Psoas muscle (tissue), 8 donors: ENCODE measurements around the gene AKNA. TPM values are rescaled to one million over a fixed set of nuclear protein-coding genes. Genes with fewer than 3 reads are reported as not detected.

Source experiments
- ATAC-seq, 4 donors: fragments of 200-7000 bp; cut with Tn5 transposase; one replicate each; pipeline ENCODE4 v1.9.1; 2020; ENCODE audit warnings: moderate library complexity in 3 of 4, mild to moderate bottlenecking in 2 of 4
- DNase-seq, 2 donors: peaks; one replicate each; pipeline ENCODE4 v3.0.0-alpha.2; 2020
- H3K27ac ChIP-seq: fragments of 200-600 bp; one replicate; pipeline ENCODE4 v1.8.0; 2022
- H3K27me3 ChIP-seq, 3 donors: fragments of 200-600 bp in 1 of 3; one replicate each; pipeline versions ENCODE4 v1.6.1 to v1.8.0; 2013 to 2022; ENCODE audit warnings: low read length in 2 of 3, mild to moderate bottlenecking in 2 of 3, moderate library complexity in 1 of 3; ENCODE audit not compliant: insufficient read depth in 3 of 3
- H3K36me3 ChIP-seq, 2 donors: fragments of 200-600 bp in 1 of 2; one replicate each; pipeline versions ENCODE4 v1.6.1 to v1.8.0; 2013 to 2022; ENCODE audit warnings: low read depth in 1 of 2, mild to moderate bottlenecking in 1 of 2, moderate library complexity in 1 of 2; ENCODE audit not compliant: insufficient read depth in 1 of 2
- H3K4me1 ChIP-seq: fragments of 200-600 bp; one replicate; pipeline ENCODE4 v1.8.0; 2022
- H3K4me3 ChIP-seq: fragments of 200-600 bp; one replicate; pipeline ENCODE4 v1.8.0; 2022; ENCODE audit warnings: mild to moderate bottlenecking
- H3K9me3 ChIP-seq: fragments of 200-600 bp; one replicate; pipeline ENCODE4 v1.8.0; 2022
- CTCF ChIP-seq: fragments of 200-600 bp; IDR thresholded peaks from one replicate; pipeline ENCODE4 v1.8.0; 2022; ENCODE audit warnings: antibody characterized with exemption
- WGBS, 3 donors: extraction: QIAGEN DNeasy Blood & Tissue Kit; methylation state at CpG; one replicate each; pipeline versions ENCODE4 v1.1.6 to v1.1.7; 2013; 5-methylcytosine and 5-hydroxymethylcytosine counted together
- intact Hi-C, 2 donors: fragments of 100-400 bp; cut with DNase I; formaldehyde crosslinking; loops; one replicate each; pipeline versions ENCODE4 v1.11.0 to v1.14.2; 2022
- polyA plus RNA-seq, 3 donors: library from polyadenylated mRNA; stranded (reverse); fragments of 200-250 nt; gene quantifications; one replicate each; pipeline ENCODE4 v1.2.3, GENCODE V29; 2013
- total RNA-seq, 4 donors: library from RNA; stranded (reverse); fragmentation: NEBNext Ultra II Directional in 2 of 4; extraction: Animal tissue kit (Norgen Biotek cat#: 25700) in 2 of 4; gene quantifications; one replicate each; pipeline versions ENCODE4 v1.2.1 to v1.2.4, GENCODE V29; 2021 to 2023
- donor health status: healthy with polysubstance abuse.
- donor health status: DM: no; HTN: no; CAD: no; lungs with moderate emphysema.
- donor health status: Bipolar disorder and iron deficiency.
- donor health status: healthy.
- donor health status: DM: yes; HTN: yes; CAD: no.
- donor health status: DM: no; HTN: no; CAD: no.
- donor health status: DM: no; HTN: no; CAD: no.
- donor health status: DM: yes; HTN: yes; CAD: no.

Gene AKNA
- total and polyA plus RNA-seq, 7 donors, result 1.5 to 3.9 (median 2.3) TPM

- H3K27me3 ChIP-seq, result no peaks in the 10 kb centered on the region
- peaks cover 0 to 65% of the 10 kb centered on the region in 2 donors for H3K36me3 ChIP-seq
- peaks cover 20% of the 10 kb centered on the region for H3K9me3 ChIP-seq
- TF ChIP-seq CTCF, result no peak
- intact Hi-C loops, result loop anchor here in 1 of 2 donors (5.0 kb wide), 1 partner anchor 212 kb away; no protein-coding TSS in a partner anchor
- no peaks in the 10 kb centered on the region for H3K4me1 ChIP-seq
- ATAC-seq, result no peak
- DNase-seq, result no peak
- H3K27ac ChIP-seq, result no peak overlapping the region
- H3K4me3 ChIP-seq, result no peak overlapping the region
Measured at GRCh38 chr9:114294664-114295063, 93.1 kb downstream of the AKNA start.

- Histone ChIP-seq H3K36me3 (peaks cover 0 to 40% of the 10 kb centered on the region in 2 donors), H3K9me3 (peaks cover 20% of the 10 kb centered on the region), H3K4me3 (no peak overlapping the region), H3K27ac (no peak overlapping the region), H3K27me3 (no peaks in the 10 kb centered on the region), H3K4me1 (no peaks in the 10 kb centered on the region)
- intact Hi-C loops, result loop anchor here (1.0 to 5.0 kb wide), 4 partner anchors 184 to 210 kb away; no protein-coding TSS in a partner anchor
- ATAC-seq (no peak), DNase-seq (peak in 1 of 2 donors; percentile 12)
- 87 to 92% (median 91%) methylated on average over 11 of the region's 11 CpGs for WGBS, 3 donors
- no peak for TF ChIP-seq CTCF
Measured at GRCh38 chr9:114291886-114292590, 95.7 kb downstream of the AKNA start.

GRCh38 chr9:114291064-114291474 is 96.7 kb downstream of the AKNA start:
- 17 to 18% (median 17%) methylated on average over 12 of the region's 12 CpGs for WGBS, 3 donors
- ATAC-seq (peak; percentile 67 to 89 (median 79)), DNase-seq (peak; percentile 71 to 84)
- H3K4me1 ChIP-seq, result no peaks in the 10 kb centered on the region
- TF ChIP-seq CTCF, result peak; percentile 95
- no peaks in the 10 kb centered on the region for H3K27me3 ChIP-seq
- no peak overlapping the region for H3K27ac ChIP-seq
- H3K36me3 ChIP-seq, result peaks cover 0 to 31% of the 10 kb centered on the region in 2 donors
- H3K9me3 ChIP-seq, result peaks cover 14% of the 10 kb centered on the region
- no peak overlapping the region for H3K4me3 ChIP-seq
- intact Hi-C loops, result loop anchor here (1.0 to 5.0 kb wide), 4 partner anchors 183 to 209 kb away; no protein-coding TSS in a partner anchor

GRCh38 chr9:114290561-114290986 is 97.2 kb downstream of the AKNA start:
- Histone ChIP-seq H3K27me3 (no peaks in the 10 kb centered on the region), H3K9me3 (peaks cover 9% of the 10 kb centered on the region), H3K36me3 (peaks cover 0 to 26% of the 10 kb centered on the region in 2 donors), H3K4me3 (no peak overlapping the region), H3K4me1 (no peaks in the 10 kb centered on the region), H3K27ac (no peak overlapping the region)
- DNase-seq (peak in 1 of 2 donors; percentile 40), ATAC-seq (peak in 3 of 4 donors; percentile 29 to 50 (median 37))
- 72 to 78% (median 77%) methylated on average over 7 of the region's 7 CpGs for WGBS, 3 donors
- intact Hi-C loops, result loop anchor here (1.0 to 5.0 kb wide), 3 partner anchors 136 to 208 kb away; no protein-coding TSS in a partner anchor
- no peak for TF ChIP-seq CTCF
